ENCODE data around the gene DOCK4.

Gene DOCK4

GRCh38 chr7:112001091-112001826 lies 204.9 kb downstream of the DOCK4 start:
- DNase-seq (ENCODE audit: low read depth): peak; percentile 51
- H3K4me3 ChIP-seq (ENCODE audit: low read depth, low read length): no peak overlapping the region

- DNase-seq (ENCODE audit: low read depth): no peak
- H3K4me3 ChIP-seq (ENCODE audit: low read depth, low read length): no peak overlapping the region
Observed at GRCh38 chr7:111998326-111998725, 207.9 kb downstream of the DOCK4 start.

- no peak overlapping the region for H3K4me3 ChIP-seq (ENCODE audit: low read depth, low read length)
- DNase-seq (ENCODE audit: low read depth): no peak
Observed at GRCh38 chr7:111997546-111997945, 208.7 kb downstream of the DOCK4 start.

- no peak for DNase-seq (ENCODE audit: low read depth)
- H3K4me3 ChIP-seq (ENCODE audit: low read depth, low read length): no peak overlapping the region
Observed at GRCh38 chr7:111992601-111993000, 213.6 kb downstream of the DOCK4 start.

- DNase-seq (ENCODE audit: low read depth): no peak
Observed at GRCh38 chr7:111990643-111991042, 215.6 kb downstream of the DOCK4 start.

GRCh38 chr7:111987886-111988285 lies 218.3 kb downstream of the DOCK4 start:
- DNase-seq (ENCODE audit: low read depth): no peak
- H3K4me3 ChIP-seq (ENCODE audit: low read depth, low read length): no peak overlapping the region

More at GRCh38 chr7:111990643-111991042, 215.6 kb downstream of the DOCK4 start:
- no peak overlapping the region for H3K4me3 ChIP-seq (ENCODE audit: low read depth, low read length)

GRCh38 chr7:111987115-111987826 lies 218.9 kb downstream of the DOCK4 start:
- H3K4me3 ChIP-seq (ENCODE audit: low read depth, low read length): no peak overlapping the region

GRCh38 chr7:111986601-111987000 lies 219.6 kb downstream of the DOCK4 start:
- no peak overlapping the region for H3K4me3 ChIP-seq (ENCODE audit: low read depth, low read length)
- no peak for DNase-seq (ENCODE audit: low read depth)

More at GRCh38 chr7:111987115-111987826, 218.9 kb downstream of the DOCK4 start:
- peak; percentile 36 for DNase-seq (ENCODE audit: low read depth)

- no peak overlapping the region for H3K4me3 ChIP-seq (ENCODE audit: low read depth, low read length)
- no peak for DNase-seq (ENCODE audit: low read depth)
Observed at GRCh38 chr7:111985798-111986197, 220.4 kb downstream of the DOCK4 start.

GRCh38 chr7:111982804-111983203 lies 223.4 kb downstream of the DOCK4 start:
- peak; percentile 53 for DNase-seq (ENCODE audit: low read depth)
- no peak overlapping the region for H3K4me3 ChIP-seq (ENCODE audit: low read depth, low read length)

- no peak overlapping the region for H3K4me3 ChIP-seq (ENCODE audit: low read depth, low read length)
- DNase-seq (ENCODE audit: low read depth): no peak
Observed at GRCh38 chr7:111982133-111982532, 224.1 kb downstream of the DOCK4 start.

- no peak overlapping the region for H3K4me3 ChIP-seq (ENCODE audit: low read depth, low read length)
- DNase-seq (ENCODE audit: low read depth): no peak
Observed at GRCh38 chr7:111980725-111981124, 225.5 kb downstream of the DOCK4 start.

GRCh38 chr7:111975346-111975745 lies 230.9 kb downstream of the DOCK4 start:
- no peak overlapping the region for H3K4me3 ChIP-seq (ENCODE audit: low read depth, low read length)
- no peak for DNase-seq (ENCODE audit: low read depth)

GRCh38 chr7:111960984-111961383 lies 245.2 kb downstream of the DOCK4 start:
- H3K4me3 ChIP-seq (ENCODE audit: low read depth, low read length): no peak overlapping the region
- DNase-seq (ENCODE audit: low read depth): no peak

GRCh38 chr7:111958896-111959295 lies 247.3 kb downstream of the DOCK4 start:
- DNase-seq (ENCODE audit: low read depth): no peak
- no peak overlapping the region for H3K4me3 ChIP-seq (ENCODE audit: low read depth, low read length)

GRCh38 chr7:111958431-111958830 lies 247.8 kb downstream of the DOCK4 start:
- no peak for DNase-seq (ENCODE audit: low read depth)
- no peak overlapping the region for H3K4me3 ChIP-seq (ENCODE audit: low read depth, low read length)

- no peak for DNase-seq (ENCODE audit: low read depth)
- H3K4me3 ChIP-seq (ENCODE audit: low read depth, low read length): no peak overlapping the region
Observed at GRCh38 chr7:111955616-111956015, 250.6 kb downstream of the DOCK4 start.

GRCh38 chr7:111954474-111955381 lies 251.5 kb downstream of the DOCK4 start:
- H3K4me3 ChIP-seq (ENCODE audit: low read depth, low read length): no peak overlapping the region
- DNase-seq (ENCODE audit: low read depth): no peak

GRCh38 chr7:111954056-111954455 lies 252.1 kb downstream of the DOCK4 start:
- no peak overlapping the region for H3K4me3 ChIP-seq (ENCODE audit: low read depth, low read length)
- no peak for DNase-seq (ENCODE audit: low read depth)

GRCh38 chr7:111953611-111954010 lies 252.6 kb downstream of the DOCK4 start:
- no peak for DNase-seq (ENCODE audit: low read depth)

More at GRCh38 chr7:111953611-111954010, 252.6 kb downstream of the DOCK4 start:
- H3K4me3 ChIP-seq (ENCODE audit: low read depth, low read length): no peak overlapping the region
